Natural killer cell (primary cell): ENCODE results near the gene TGM1. TPM values are rescaled to one million over a fixed set of nuclear protein-coding genes. Genes with fewer than 3 reads are reported as not detected.

Experiments used
- ATAC-seq, 3 donors: fragments of 150-1000 bp in 2 of 3; fragments of 200-7000 bp in 1 of 3; cut with Tn5 transposase; 1 replicate in 1 of 3; 2 replicates in 2 of 3; pipeline ENCODE4 v1.10.0; 2021; ENCODE audit warnings: mild to moderate bottlenecking in 2 of 3, moderate library complexity in 2 of 3
- DNase-seq, 2 donors: peaks; one replicate each; pipeline versions ENCODE4 v3.0.0 to v3.0.0-alpha.2; 2013 to 2021; ENCODE audit warnings: mixed read lengths in 1 of 2
- H3K27ac ChIP-seq: one replicate; pipeline ENCODE4 v1.5.1; 2013; ENCODE audit warnings: mild to moderate bottlenecking, low read length
- H3K27me3 ChIP-seq: one replicate; pipeline ENCODE4 v1.6.1; 2013; ENCODE audit warnings: low read length; ENCODE audit not compliant: control insufficient read depth, insufficient read depth
- H3K36me3 ChIP-seq: one replicate; pipeline ENCODE4 v1.6.1; 2013; ENCODE audit warnings: low read length; ENCODE audit not compliant: control insufficient read depth, insufficient read depth
- H3K4me1 ChIP-seq: one replicate; pipeline ENCODE4 v1.6.1; 2013; ENCODE audit warnings: low read length; ENCODE audit not compliant: control insufficient read depth, insufficient read depth
- H3K4me3 ChIP-seq: one replicate; pipeline ENCODE4 v1.5.1; 2013; ENCODE audit warnings: low read length
- H3K9me3 ChIP-seq: one replicate; pipeline ENCODE4 v1.6.1; 2013; ENCODE audit warnings: low read length; ENCODE audit not compliant: control insufficient read depth, insufficient read depth
- H3K27ac Mint-ChIP-seq, 2 donors: one replicate each; pipeline ENCODE4 v1.8.0; 2022; ENCODE audit warnings: mild to moderate bottlenecking in 2 of 2, mixed read lengths in 2 of 2, moderate library complexity in 1 of 2
- H3K27me3 Mint-ChIP-seq, 2 donors: one replicate each; pipeline ENCODE4 v1.8.0; 2022; ENCODE audit warnings: low read depth in 2 of 2, mixed read lengths in 2 of 2
- H3K36me3 Mint-ChIP-seq: one replicate; pipeline ENCODE4 v1.8.0; 2022; ENCODE audit warnings: mixed read lengths
- H3K4me1 Mint-ChIP-seq, 2 donors: one replicate each; pipeline ENCODE4 v1.8.0; 2022; ENCODE audit warnings: mixed read lengths in 2 of 2
- H3K4me3 Mint-ChIP-seq: one replicate; pipeline ENCODE4 v1.8.0; 2022; ENCODE audit warnings: mild to moderate bottlenecking, moderate library complexity, mixed read lengths
- H3K9me3 Mint-ChIP-seq, 2 donors: one replicate each; pipeline ENCODE4 v1.8.0; 2022; ENCODE audit warnings: mixed read lengths in 2 of 2
- WGBS: methylation state at CpG from one replicate; pipeline ENCODE4 v1.1.7; 2013; ENCODE audit warnings: missing lambda C conversion rate; ENCODE audit not compliant: insufficient coverage; 5-methylcytosine and 5-hydroxymethylcytosine counted together
- intact Hi-C: fragments of 100-400 bp; cut with micrococcal nuclease; formaldehyde crosslinking; loops from one replicate; pipeline ENCODE4 v1.14.2; 2022
- total RNA-seq, 4 donors: library from RNA; stranded (reverse); fragments of 120-200 nt in 1 of 4; gene quantifications; one replicate each; pipeline versions ENCODE4 v1.2.3 to v1.2.4, GENCODE V29; 2013 to 2022
- TF ChIP-seq, protein P1 (sequence below): fragments of 200-600 bp; IDR thresholded peaks from one replicate; pipeline ENCODE4 v1.8.0; 2022; ENCODE audit warnings: antibody characterized with exemption

Gene TGM1
- total RNA-seq, 3 donors from 2014 or later (not counting 1 experiment from before 2014, with no cell fraction given): 1.7 to 4.9 (median 4.7) TPM

DNA sequence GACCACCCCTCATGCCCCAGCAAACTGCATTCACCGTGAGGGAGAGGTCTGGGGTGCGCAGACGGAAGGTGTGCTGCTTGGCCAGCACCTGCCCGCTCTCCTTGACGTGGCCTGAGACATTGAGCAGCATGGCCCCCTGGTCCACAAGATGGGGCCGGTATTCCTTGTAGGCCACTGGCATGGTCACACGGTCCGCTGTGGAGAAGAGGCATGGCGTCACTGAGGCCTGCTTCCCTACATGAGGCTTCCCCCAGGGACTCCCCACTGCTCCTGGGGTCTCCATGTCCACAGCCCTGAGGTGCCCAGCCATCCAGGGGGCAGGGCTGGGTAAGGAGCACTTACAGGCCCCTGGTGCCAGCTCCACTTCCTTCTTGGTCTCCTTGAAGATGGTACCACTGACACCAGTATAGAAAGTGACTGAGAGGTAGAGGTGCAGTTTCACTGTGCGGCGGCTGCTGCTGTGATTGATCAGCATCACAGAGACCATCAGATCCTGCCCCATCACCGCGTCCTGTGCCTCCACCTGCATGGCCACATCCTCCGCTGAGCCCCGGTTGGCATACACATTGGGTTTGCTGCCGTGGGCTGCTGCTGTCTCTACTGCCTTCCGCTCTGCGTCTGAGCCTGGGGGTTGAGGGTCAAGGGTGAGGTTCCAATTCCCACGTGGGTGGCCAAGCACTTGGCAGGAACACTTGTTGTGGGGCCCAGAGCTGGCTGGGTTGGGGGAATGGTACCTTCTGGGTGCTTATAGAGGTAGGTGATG lies 8.2 kb downstream of the TGM1 start:
- Mint-ChIP-seq H3K36me3 (no peaks in the 10 kb centered on the region), H3K4me3 (no peak overlapping the region), H3K9me3 (no peaks in the 10 kb centered on the region), H3K27ac (no peak overlapping the region), H3K4me1 (no peaks in the 10 kb centered on the region), H3K27me3 (no peaks in the 10 kb centered on the region)
- Histone ChIP-seq H3K4me3 (no peak overlapping the region), H3K36me3 (peaks cover 6% of the 10 kb centered on the region), H3K27me3 (no peaks in the 10 kb centered on the region), H3K9me3 (no peaks in the 10 kb centered on the region), H3K4me1 (no peaks in the 10 kb centered on the region), H3K27ac (no peak overlapping the region)
- intact Hi-C loops: no loop called here
- ATAC-seq: no peak
- TF ChIP-seq, protein P1, sequence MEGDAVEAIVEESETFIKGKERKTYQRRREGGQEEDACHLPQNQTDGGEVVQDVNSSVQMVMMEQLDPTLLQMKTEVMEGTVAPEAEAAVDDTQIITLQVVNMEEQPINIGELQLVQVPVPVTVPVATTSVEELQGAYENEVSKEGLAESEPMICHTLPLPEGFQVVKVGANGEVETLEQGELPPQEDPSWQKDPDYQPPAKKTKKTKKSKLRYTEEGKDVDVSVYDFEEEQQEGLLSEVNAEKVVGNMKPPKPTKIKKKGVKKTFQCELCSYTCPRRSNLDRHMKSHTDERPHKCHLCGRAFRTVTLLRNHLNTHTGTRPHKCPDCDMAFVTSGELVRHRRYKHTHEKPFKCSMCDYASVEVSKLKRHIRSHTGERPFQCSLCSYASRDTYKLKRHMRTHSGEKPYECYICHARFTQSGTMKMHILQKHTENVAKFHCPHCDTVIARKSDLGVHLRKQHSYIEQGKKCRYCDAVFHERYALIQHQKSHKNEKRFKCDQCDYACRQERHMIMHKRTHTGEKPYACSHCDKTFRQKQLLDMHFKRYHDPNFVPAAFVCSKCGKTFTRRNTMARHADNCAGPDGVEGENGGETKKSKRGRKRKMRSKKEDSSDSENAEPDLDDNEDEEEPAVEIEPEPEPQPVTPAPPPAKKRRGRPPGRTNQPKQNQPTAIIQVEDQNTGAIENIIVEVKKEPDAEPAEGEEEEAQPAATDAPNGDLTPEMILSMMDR: no peak
- 97% methylated on average over 19 of the region's 19 CpGs for WGBS
- no peak for DNase-seq

DNA sequence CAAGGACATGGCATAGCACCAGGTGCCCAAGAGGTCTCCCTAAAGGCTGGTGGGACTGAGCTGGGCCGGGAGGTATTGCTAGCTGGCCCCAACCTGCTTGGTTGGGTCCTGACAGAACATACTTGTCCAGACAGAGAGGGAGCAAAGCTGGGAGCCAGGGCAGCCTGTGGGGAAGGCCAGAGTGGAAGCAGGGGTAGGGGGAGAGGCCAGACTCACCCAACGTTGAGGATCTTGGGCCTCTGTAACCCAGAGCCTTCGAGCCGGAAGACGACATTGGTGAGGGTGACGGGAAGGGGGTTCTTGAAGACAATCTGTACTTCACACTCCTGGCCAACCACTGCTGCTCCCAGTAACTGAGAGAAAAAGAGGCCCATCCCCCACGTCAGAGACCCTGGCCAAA lies 9.0 kb downstream of the TGM1 start:
- Mint-ChIP-seq H3K9me3 (no peaks in the 10 kb centered on the region), H3K36me3 (no peaks in the 10 kb centered on the region), H3K4me1 (no peaks in the 10 kb centered on the region), H3K27ac (no peak overlapping the region), H3K4me3 (no peak overlapping the region), H3K27me3 (no peaks in the 10 kb centered on the region)
- intact Hi-C loops: no loop called here
- Histone ChIP-seq H3K4me3 (no peak overlapping the region), H3K9me3 (no peaks in the 10 kb centered on the region), H3K27ac (no peak overlapping the region), H3K27me3 (no peaks in the 10 kb centered on the region), H3K4me1 (no peaks in the 10 kb centered on the region), H3K36me3 (peaks cover 5% of the 10 kb centered on the region)
- DNase-seq (no peak), ATAC-seq (no peak)
- 91% methylated on average over 5 of the region's 7 CpGs for WGBS
- TF ChIP-seq, protein P1: no peak

DNA sequence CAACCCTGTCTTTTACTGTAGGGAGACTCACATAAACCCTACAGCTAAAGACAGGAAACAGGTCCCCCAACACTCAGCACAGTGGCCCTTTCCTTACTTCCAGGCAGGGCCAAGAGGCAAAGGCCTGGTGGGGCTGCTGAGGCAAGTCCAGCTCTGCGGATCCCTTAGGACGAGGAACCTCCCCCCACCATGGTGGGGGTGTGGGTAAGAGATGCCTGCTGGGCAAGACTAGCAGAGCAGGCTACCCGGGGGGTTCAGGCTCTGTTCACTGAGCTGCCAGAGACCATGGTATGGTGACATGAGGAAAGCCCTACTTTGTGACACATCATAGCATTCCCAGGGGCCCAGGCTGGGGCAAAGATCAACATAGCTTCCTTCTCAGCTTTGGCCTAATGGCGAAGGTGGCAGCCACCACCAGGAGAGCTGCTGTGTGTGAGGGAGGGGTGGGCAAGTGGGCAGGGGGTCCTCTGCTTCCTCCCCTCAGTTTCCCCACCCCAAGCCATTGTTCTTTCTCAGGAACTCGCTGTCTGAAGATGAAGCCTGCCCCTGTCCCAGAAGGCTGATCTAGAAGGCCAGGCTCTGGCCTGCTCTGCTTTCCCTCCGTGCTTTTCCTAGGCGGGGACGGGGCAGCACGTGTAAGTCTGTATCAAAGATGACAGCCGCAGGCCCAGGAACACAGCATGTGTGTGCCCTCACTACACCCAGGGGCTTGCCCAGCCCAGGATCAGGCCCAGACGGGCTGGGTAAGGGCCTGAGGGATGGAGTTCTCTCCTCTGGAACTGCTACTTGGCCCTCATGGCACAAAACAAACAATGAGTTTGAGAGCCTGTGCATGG lies 10.5 kb downstream of the TGM1 start:
- no peak overlapping the region for H3K27ac Mint-ChIP-seq
- H3K4me3 ChIP-seq: no peak overlapping the region
- no peaks in the 10 kb centered on the region for H3K36me3 Mint-ChIP-seq
- H3K27me3 ChIP-seq: no peaks in the 10 kb centered on the region
- WGBS: 95% methylated on average over 8 of the region's 11 CpGs
- ATAC-seq: no peak
- H3K4me3 Mint-ChIP-seq: no peak overlapping the region
- H3K4me1 Mint-ChIP-seq: peaks cover 4 to 8% of the 10 kb centered on the region in 2 donors
- H3K4me1 ChIP-seq: no peaks in the 10 kb centered on the region
- intact Hi-C loops: no loop called here
- no peak for DNase-seq
- no peaks in the 10 kb centered on the region for H3K9me3 ChIP-seq
- no peaks in the 10 kb centered on the region for H3K9me3 Mint-ChIP-seq
- H3K27me3 Mint-ChIP-seq: no peaks in the 10 kb centered on the region
- H3K36me3 ChIP-seq: peaks cover 3% of the 10 kb centered on the region
- no peak overlapping the region for H3K27ac ChIP-seq
- TF ChIP-seq, protein P1: no peak
